Panc1 (cell line): ENCODE measurements around the gene CAMKMT. TPM values are rescaled to one million over a fixed set of nuclear protein-coding genes. Genes with fewer than 3 reads are reported as not detected.

Source experiments
- ATAC-seq: fragments of 200-7000 bp; cut with Tn5 transposase; 2 replicates; pipeline ENCODE4 v1.9.1; 2020; ENCODE audit warnings: mild to moderate bottlenecking, moderate library complexity
- BruUV-seq: library from RNA; stranded (reverse); fragments of 400-500 nt; replicated peaks from 2 replicates; lab custom pipeline; 2021; lab: Mats Ljungman, UMichigan
- CTCF ChIA-PET: fragments of 300-600 bp; sonication (Branson Sonifier 250); formaldehyde crosslinking; loops from one replicate; lab custom pipeline; 2022; ENCODE audit warnings: antibody characterized with exemption; lab: Charles Lee
- POLR2A ChIA-PET: fragments of 300-600 bp; sonication (Branson Sonifier 250); formaldehyde crosslinking; loops from one replicate; lab custom pipeline; 2022; ENCODE audit warnings: antibody characterized with exemption; lab: Charles Lee
- DNase-seq: peaks from one replicate; pipeline ENCODE4 v3.0.0-alpha.2; 2010; ENCODE audit warnings: low read depth, low spot score
- H3K27ac ChIP-seq: 2 replicates; pipeline ENCODE4 v1.5.1; 2011; ENCODE audit warnings: mild to moderate bottlenecking, low read length, inconsistent platforms
- H3K27me3 ChIP-seq: fragments of 200-500 bp; sonication (Bioruptor generic); 2 replicates; pipeline ENCODE4 v1.6.0; 2014; ENCODE audit warnings: low read length, inconsistent platforms; ENCODE audit not compliant: control insufficient read depth, insufficient read depth
- H3K36me3 ChIP-seq: fragments of 200-500 bp; sonication (Bioruptor generic); 2 replicates; pipeline ENCODE4 v1.5.1; 2014; ENCODE audit warnings: inconsistent platforms, mild to moderate bottlenecking, low read length, moderate library complexity; ENCODE audit not compliant: control insufficient read depth, insufficient read depth
- H3K4me1 ChIP-seq: 2 replicates; pipeline ENCODE4 v1.5.1; 2011; ENCODE audit warnings: inconsistent platforms, mild to moderate bottlenecking, low read length, moderate library complexity; ENCODE audit not compliant: control insufficient read depth, insufficient read depth
- H3K4me3 ChIP-seq, 2 experiments: 2 replicates each; pipeline ENCODE4 v1.5.1; 2011 to 2012; ENCODE audit warnings: low read depth in 2 of 2, low read length in 2 of 2, mild to moderate bottlenecking in 2 of 2, inconsistent platforms in 1 of 2, moderate library complexity in 1 of 2
- H3K9me3 ChIP-seq: fragments of 200-500 bp; sonication (Bioruptor generic); 2 replicates; pipeline ENCODE4 v1.5.1; 2014; ENCODE audit warnings: low read depth, mild to moderate bottlenecking, inconsistent platforms, low read length, moderate library complexity; ENCODE audit not compliant: control insufficient read depth, insufficient read depth
- POLR2AphosphoS5 ChIP-seq: IDR thresholded peaks from 2 replicates; pipeline ENCODE4 v1.6.1; 2012; ENCODE audit warnings: mild to moderate bottlenecking, low read depth, low read length, moderate library complexity
- SIN3A ChIP-seq: IDR thresholded peaks from 2 replicates; pipeline ENCODE4 v1.6.1; 2012; ENCODE audit warnings: low read depth, mild to moderate bottlenecking, low read length, moderate library complexity, borderline replicate concordance; ENCODE audit not compliant: insufficient read depth
- TCF7L2 ChIP-seq: IDR thresholded peaks from 2 replicates; pipeline ENCODE4 v1.6.1; 2011; ENCODE audit warnings: mild to moderate bottlenecking, low read depth, low read length, inconsistent platforms
- in situ Hi-C: cut with HindIII; loops from 2 replicates; pipeline ENCODE4 v1.10.0; 2016; ENCODE audit warnings: low sequenced_read_pairs, low pct_unique_long_range_greater_than_20kb
- intact Hi-C: fragments of 100-400 bp; cut with micrococcal nuclease; formaldehyde crosslinking; loops from one replicate; pipeline ENCODE4 v1.10.0; 2022; ENCODE audit not compliant: unreplicated experiment
- total RNA-seq: library from RNA; stranded (reverse); gene quantifications from one replicate; pipeline ENCODE4 v1.2.1, GENCODE V29; 2021; ENCODE audit not compliant: unreplicated experiment
- TF ChIP-seq, protein P1 (sequence below): fragments of 450-650 bp; IDR thresholded peaks from 2 replicates; pipeline ENCODE4 v1.5.1; 2017; ENCODE audit warnings: mild to moderate bottlenecking
- TF ChIP-seq, protein P2 (sequence below), 2 experiments: IDR thresholded peaks; 2 replicates each; pipeline ENCODE4 v1.6.1; 2011 to 2012; ENCODE audit warnings: low read depth in 2 of 2, control low read depth in 1 of 2, low read length in 1 of 2, mild to moderate bottlenecking in 1 of 2, moderate library complexity in 1 of 2; ENCODE audit not compliant: insufficient read depth in 1 of 2

CAMKMT gene
- total RNA-seq, 1 experiment from 2014 or later: 12.6 TPM

DNA sequence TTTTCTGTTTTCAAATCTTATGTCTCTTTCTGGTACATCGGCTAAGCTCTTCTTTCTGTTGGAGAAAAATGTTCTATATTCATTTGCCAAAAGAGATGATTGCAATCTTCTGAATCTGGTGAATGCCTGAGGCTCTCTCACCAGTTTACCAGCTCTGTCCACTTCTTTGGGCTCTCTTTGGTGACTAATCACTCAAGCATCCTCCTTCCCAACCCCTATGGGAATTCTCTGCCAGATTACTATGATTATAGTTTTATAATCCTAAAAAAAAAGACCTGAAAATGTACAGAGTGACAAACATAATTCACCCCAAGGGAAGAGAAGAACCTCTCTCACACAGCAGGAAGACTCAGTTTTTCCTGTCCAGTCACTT is 187.3 kb downstream of the CAMKMT start:
- TF ChIP-seq, protein P1, sequence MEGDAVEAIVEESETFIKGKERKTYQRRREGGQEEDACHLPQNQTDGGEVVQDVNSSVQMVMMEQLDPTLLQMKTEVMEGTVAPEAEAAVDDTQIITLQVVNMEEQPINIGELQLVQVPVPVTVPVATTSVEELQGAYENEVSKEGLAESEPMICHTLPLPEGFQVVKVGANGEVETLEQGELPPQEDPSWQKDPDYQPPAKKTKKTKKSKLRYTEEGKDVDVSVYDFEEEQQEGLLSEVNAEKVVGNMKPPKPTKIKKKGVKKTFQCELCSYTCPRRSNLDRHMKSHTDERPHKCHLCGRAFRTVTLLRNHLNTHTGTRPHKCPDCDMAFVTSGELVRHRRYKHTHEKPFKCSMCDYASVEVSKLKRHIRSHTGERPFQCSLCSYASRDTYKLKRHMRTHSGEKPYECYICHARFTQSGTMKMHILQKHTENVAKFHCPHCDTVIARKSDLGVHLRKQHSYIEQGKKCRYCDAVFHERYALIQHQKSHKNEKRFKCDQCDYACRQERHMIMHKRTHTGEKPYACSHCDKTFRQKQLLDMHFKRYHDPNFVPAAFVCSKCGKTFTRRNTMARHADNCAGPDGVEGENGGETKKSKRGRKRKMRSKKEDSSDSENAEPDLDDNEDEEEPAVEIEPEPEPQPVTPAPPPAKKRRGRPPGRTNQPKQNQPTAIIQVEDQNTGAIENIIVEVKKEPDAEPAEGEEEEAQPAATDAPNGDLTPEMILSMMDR: no peak
- TF ChIP-seq SIN3A: no peak
- no peak for TF ChIP-seq TCF7L2
- TF ChIP-seq, protein P2, sequence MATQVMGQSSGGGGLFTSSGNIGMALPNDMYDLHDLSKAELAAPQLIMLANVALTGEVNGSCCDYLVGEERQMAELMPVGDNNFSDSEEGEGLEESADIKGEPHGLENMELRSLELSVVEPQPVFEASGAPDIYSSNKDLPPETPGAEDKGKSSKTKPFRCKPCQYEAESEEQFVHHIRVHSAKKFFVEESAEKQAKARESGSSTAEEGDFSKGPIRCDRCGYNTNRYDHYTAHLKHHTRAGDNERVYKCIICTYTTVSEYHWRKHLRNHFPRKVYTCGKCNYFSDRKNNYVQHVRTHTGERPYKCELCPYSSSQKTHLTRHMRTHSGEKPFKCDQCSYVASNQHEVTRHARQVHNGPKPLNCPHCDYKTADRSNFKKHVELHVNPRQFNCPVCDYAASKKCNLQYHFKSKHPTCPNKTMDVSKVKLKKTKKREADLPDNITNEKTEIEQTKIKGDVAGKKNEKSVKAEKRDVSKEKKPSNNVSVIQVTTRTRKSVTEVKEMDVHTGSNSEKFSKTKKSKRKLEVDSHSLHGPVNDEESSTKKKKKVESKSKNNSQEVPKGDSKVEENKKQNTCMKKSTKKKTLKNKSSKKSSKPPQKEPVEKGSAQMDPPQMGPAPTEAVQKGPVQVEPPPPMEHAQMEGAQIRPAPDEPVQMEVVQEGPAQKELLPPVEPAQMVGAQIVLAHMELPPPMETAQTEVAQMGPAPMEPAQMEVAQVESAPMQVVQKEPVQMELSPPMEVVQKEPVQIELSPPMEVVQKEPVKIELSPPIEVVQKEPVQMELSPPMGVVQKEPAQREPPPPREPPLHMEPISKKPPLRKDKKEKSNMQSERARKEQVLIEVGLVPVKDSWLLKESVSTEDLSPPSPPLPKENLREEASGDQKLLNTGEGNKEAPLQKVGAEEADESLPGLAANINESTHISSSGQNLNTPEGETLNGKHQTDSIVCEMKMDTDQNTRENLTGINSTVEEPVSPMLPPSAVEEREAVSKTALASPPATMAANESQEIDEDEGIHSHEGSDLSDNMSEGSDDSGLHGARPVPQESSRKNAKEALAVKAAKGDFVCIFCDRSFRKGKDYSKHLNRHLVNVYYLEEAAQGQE (IDR thresholded peaks at IDR 0.05; ENCODE audit: insufficient read depth in 1 of 2, low read depth in 2 of 2, low read length in 1 of 2): no peak
- TF ChIP-seq POLR2AphosphoS5: no peak
- POLR2A ChIA-PET: no interaction called here
- H3K27ac ChIP-seq: no peak overlapping the region
- DNase-seq (no peak), ATAC-seq (peak; percentile 86)
- no peaks in the 10 kb centered on the region for H3K9me3 ChIP-seq
- in situ Hi-C loops: no loop called here
- no peaks in the 10 kb centered on the region for H3K36me3 ChIP-seq
- no TSS peak for BruUV-seq
- intact Hi-C loops: no loop called here
- H3K4me1 ChIP-seq: peaks cover 20% of the 10 kb centered on the region
- H3K4me3 ChIP-seq: no peak overlapping the region
- H3K27me3 ChIP-seq: no peaks in the 10 kb centered on the region
- CTCF ChIA-PET: no interaction called here

DNA sequence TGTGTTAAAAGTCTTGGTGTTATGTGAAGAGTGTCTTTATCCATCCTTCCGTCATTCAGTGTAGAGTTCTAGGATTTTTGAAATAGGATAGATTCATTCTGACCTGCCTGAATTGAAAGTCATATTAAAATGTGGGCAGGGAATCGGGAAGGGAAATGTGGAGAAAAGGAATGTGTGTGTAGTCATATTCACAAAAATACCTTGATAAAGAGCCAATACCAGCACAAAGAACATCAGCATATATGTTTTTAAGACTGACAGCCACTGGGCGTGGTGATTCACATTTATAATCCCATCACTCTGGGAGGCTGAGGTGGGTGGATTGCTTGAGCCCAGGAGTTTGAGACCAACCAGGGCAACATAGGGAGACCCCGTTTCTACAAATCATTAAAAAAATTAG is 188.1 kb downstream of the CAMKMT start:
- DNase-seq: no peak
- in situ Hi-C loops (no loop called here), intact Hi-C loops (no loop called here)
- Histone ChIP-seq H3K36me3 (no peaks in the 10 kb centered on the region), H3K27me3 (no peaks in the 10 kb centered on the region), H3K9me3 (no peaks in the 10 kb centered on the region), H3K4me1 (peaks cover 18% of the 10 kb centered on the region), H3K27ac (0 out of 2 replicates have a peak overlapping the region, but pooled peaks have one; percentile 1), H3K4me3 (no peak overlapping the region)
- ChIA-PET CTCF (no interaction called here), POLR2A (no interaction called here)
- no TSS peak for BruUV-seq
- no peak for TF ChIP-seq POLR2AphosphoS5
- no peak for TF ChIP-seq TCF7L2
- no peak for TF ChIP-seq SIN3A
- TF ChIP-seq, protein P1: no peak
- TF ChIP-seq, protein P2 (IDR thresholded peaks at IDR 0.05; ENCODE audit: insufficient read depth in 1 of 2, low read depth in 2 of 2, low read length in 1 of 2): no peak
- ATAC-seq: no peak
